Pancreas (tissue), 10 donors: ENCODE results near the gene PHLDB3. TPM values are rescaled to one million over a fixed set of nuclear protein-coding genes. Genes with fewer than 3 reads are reported as not detected.
A peak's percentile ranks its signal among the peaks of the same experiment; 100 is the strongest.

Experiments used
- ATAC-seq, 4 donors: fragments of 200-7000 bp; cut with Tn5 transposase; one replicate each; pipeline versions ENCODE4 v1.8.0 to v1.9.1; 2020; ENCODE audit warnings: mild to moderate bottlenecking in 4 of 4, moderate library complexity in 4 of 4
- DNase-seq, 6 donors: peaks; one replicate each; pipeline ENCODE4 v3.0.0-alpha.2; 2020
- FAIRE-seq: peaks from 2 replicates; lab custom pipeline; 2012; peaks lifted over from hg19 to GRCh38; lab: Jason Lieb, UNC
- H3K27ac ChIP-seq, 4 donors: fragments of 200-600 bp; sonication (generic); 1 replicate in 3 of 4; 2 replicates in 1 of 4; pipeline versions ENCODE4 v1.5.0 to v1.8.0; 2020
- H3K27me3 ChIP-seq, 4 donors: fragments of 200-600 bp; one replicate each; pipeline ENCODE4 v1.8.0; 2021
- H3K36me3 ChIP-seq, 3 donors: fragments of 200-600 bp; sonication (generic) in 1 of 3; one replicate each; pipeline versions ENCODE4 v1.5.0 to v1.8.0; 2020 to 2021
- H3K4me1 ChIP-seq, 3 donors: fragments of 200-600 bp; one replicate each; pipeline ENCODE4 v1.8.0; 2021
- H3K4me3 ChIP-seq, 4 donors: fragments of 200-600 bp; sonication (generic) in 2 of 4; one replicate each; pipeline versions ENCODE4 v1.5.0 to v1.8.0; 2020 to 2021
- H3K9me3 ChIP-seq, 4 donors: fragments of 200-600 bp; one replicate each; pipeline ENCODE4 v1.8.0; 2021
- CTCF ChIP-seq, 4 donors: fragments of 200-600 bp; sonication (generic) in 3 of 4; IDR thresholded peaks; one replicate each; pipeline versions ENCODE4 v1.5.0 to v1.8.0; 2021; ENCODE audit warnings: antibody characterized with exemption in 4 of 4
- WGBS, 2 donors: extraction: QIAGEN DNeasy Blood & Tissue Kit; methylation state at CpG; one replicate each; pipeline ENCODE4 v1.1.7; 2013; 5-methylcytosine and 5-hydroxymethylcytosine counted together
- intact Hi-C, 3 donors: fragments of 100-400 bp; cut with DNase I; formaldehyde crosslinking; loops; one replicate each; pipeline versions ENCODE4 v1.11.1 to v1.14.2; 2022
- polyA plus RNA-seq, 2 donors: library from polyadenylated mRNA; stranded (reverse); fragments of 200-250 nt; gene quantifications; one replicate each; pipeline ENCODE4 v1.2.3, GENCODE V29; 2013
- total RNA-seq, 6 donors: library from RNA; stranded (reverse); fragmentation: NEBNext Ultra II Directional in 4 of 6; extraction: Animal tissue kit (Norgen Biotek cat#: 25700) in 4 of 6; gene quantifications; one replicate each; pipeline versions ENCODE4 v1.2.1 to v1.2.4, GENCODE V29; 2021 to 2023
- donor health status: healthy with polysubstance abuse.
- donor health status: DM: no; HTN: no; CAD: no; lungs with moderate emphysema.
- donor health status: DM: no; HTN: no; CAD: no.
- donor health status: control.
- donor health status: control.
- donor health status: Bipolar disorder and iron deficiency.
- donor health status: DM: yes; HTN: yes; CAD: no.
- donor health status: DM: no; HTN: no; CAD: no.
- donor health status: DM: no; HTN: no; CAD: no.
- donor health status: DM: yes; HTN: yes; CAD: no.

Gene PHLDB3
- total RNA-seq (10 to 100 TPM in 2 of 6 donors, 1 to 10 TPM in 4; 7.2 to 12.8 (median 9.5) TPM), polyA plus RNA-seq (10 to 100 TPM; 22.3 to 33.7 TPM)

GRCh38 chr19:43504426-43505185 lies at the start of gene PHLDB3:
PHLDB3 (minus strand) TSS chr19:43504746; CDS start chr19:43504118, 628 bp downstream.
- H3K9me3 ChIP-seq: no peaks in the 10 kb centered on the region
- no peak for TF ChIP-seq CTCF (IDR thresholded peaks at IDR 0.05)
- no peak for FAIRE-seq
- H3K4me3 ChIP-seq: peak within 1 kb of the TSS; percentile 23 to 79 (median 48)
- H3K27ac ChIP-seq: peak within 1 kb of the TSS; percentile 56 to 88 (median 74)
- peaks cover 0 to 2% (median 0%) of the 10 kb centered on the region in 3 donors for H3K36me3 ChIP-seq
- intact Hi-C loops: no loop called here
- no peaks in the 10 kb centered on the region for H3K27me3 ChIP-seq
- WGBS, 2 donors: 2 to 3% methylated on average over 30 to 42 of the region's 42 CpGs
- peak in 5 of 6 donors; percentile 45 to 86 (median 69) for DNase-seq
- ATAC-seq: peak; percentile 51 to 74 (median 66)
- peaks cover 0 to 4% (median 0%) of the 10 kb centered on the region in 3 donors for H3K4me1 ChIP-seq

- no peak overlapping the region for H3K4me3 ChIP-seq
- H3K4me1 ChIP-seq: no peaks in the 10 kb centered on the region
- no peak overlapping the region for H3K27ac ChIP-seq
- H3K36me3 ChIP-seq: peaks cover 0 to 18% (median 14%) of the 10 kb centered on the region in 3 donors
- ATAC-seq (no peak), FAIRE-seq (no peak), DNase-seq (no peak)
- no peaks in the 10 kb centered on the region for H3K27me3 ChIP-seq
- no peak for TF ChIP-seq CTCF (IDR thresholded peaks at IDR 0.05)
- 81 to 98% methylated on average over 4 of the region's 4 CpGs for WGBS, 2 donors
- intact Hi-C loops: loop anchor here in 2 of 3 donors (5.0 to 10.0 kb wide), 2 partner anchors 91 to 109 kb away; no protein-coding TSS in a partner anchor
- no peaks in the 10 kb centered on the region for H3K9me3 ChIP-seq
Measured at GRCh38 chr19:43553656-43554055, 49.1 kb upstream of the PHLDB3 start.

- Histone ChIP-seq H3K4me3 (no peak overlapping the region), H3K27ac (no peak overlapping the region), H3K27me3 (no peaks in the 10 kb centered on the region), H3K9me3 (no peaks in the 10 kb centered on the region), H3K4me1 (no peaks in the 10 kb centered on the region), H3K36me3 (peaks cover 0 to 18% (median 14%) of the 10 kb centered on the region in 3 donors)
- 77 to 97% methylated on average over 3 of the region's 3 CpGs for WGBS, 2 donors
- ATAC-seq: no peak
- no peak for DNase-seq
- TF ChIP-seq CTCF (IDR thresholded peaks at IDR 0.05): no peak
- FAIRE-seq: no peak
- intact Hi-C loops: loop anchor here in 2 of 3 donors (5.0 to 10.0 kb wide), 2 partner anchors 92 to 110 kb away; no protein-coding TSS in a partner anchor
Measured at GRCh38 chr19:43552616-43553015, 48.1 kb upstream of the PHLDB3 start.

- Histone ChIP-seq H3K9me3 (no peaks in the 10 kb centered on the region), H3K36me3 (peaks cover 0 to 18% (median 14%) of the 10 kb centered on the region in 3 donors), H3K27me3 (no peaks in the 10 kb centered on the region), H3K4me3 (no peak overlapping the region), H3K4me1 (no peaks in the 10 kb centered on the region), H3K27ac (no peak overlapping the region)
- TF ChIP-seq CTCF (IDR thresholded peaks at IDR 0.05): no peak
- ATAC-seq: no peak
- intact Hi-C loops: loop anchor here in 2 of 3 donors (5.0 to 10.0 kb wide), 2 partner anchors 93 to 110 kb away; no protein-coding TSS in a partner anchor
- no peak for DNase-seq
- FAIRE-seq: no peak
- 88 to 90% methylated on average over 3 of the region's 3 CpGs for WGBS, 2 donors
Measured at GRCh38 chr19:43552198-43552450, 47.6 kb upstream of the PHLDB3 start.
